Thyroid gland (tissue), 4 donors: ENCODE data around the gene CDK19. TPM values are rescaled to one million over a fixed set of nuclear protein-coding genes. Genes with fewer than 3 reads are reported as not detected.
A peak's percentile ranks its signal among the peaks of the same experiment; 100 is the strongest.

Experiments used
- DNase-seq, 2 donors: peaks; one replicate each; pipeline ENCODE4 v3.0.0-alpha.2; 2019
- H3K27ac ChIP-seq, 3 donors: fragments of 200-600 bp; sonication (generic); 1 replicate in 2 of 3; 2 replicates in 1 of 3; pipeline ENCODE4 v1.5.1; 2016 to 2019; ENCODE audit warnings: mild to moderate bottlenecking in 1 of 3, moderate library complexity in 1 of 3
- H3K27me3 ChIP-seq: fragments of 200-600 bp; sonication (generic); one replicate; pipeline ENCODE4 v1.5.1; 2019
- H3K36me3 ChIP-seq, 2 donors: fragments of 200-600 bp; sonication (generic); one replicate each; pipeline ENCODE4 v1.5.1; 2016 to 2019
- H3K4me1 ChIP-seq, 2 donors: fragments of 200-600 bp; sonication (generic); one replicate each; pipeline ENCODE4 v1.5.1; 2017 to 2019
- H3K4me3 ChIP-seq, 3 donors: fragments of 200-600 bp; sonication (generic); replicated peaks in 1 of 3; 1 replicate in 2 of 3; 2 replicates in 1 of 3; pipeline ENCODE4 v1.5.1; 2016; ENCODE audit warnings: mild to moderate bottlenecking in 1 of 3
- H3K9me3 ChIP-seq: fragments of 200-600 bp; sonication (generic); one replicate; pipeline ENCODE4 v1.5.1; 2017
- POLR2A ChIP-seq, 2 donors: fragments of 450-650 bp; IDR thresholded peaks; one replicate each; pipeline ENCODE4 v1.6.1; 2017; ENCODE audit warnings: antibody characterized with exemption in 2 of 2, mild to moderate bottlenecking in 2 of 2, moderate library complexity in 1 of 2
- WGBS, 2 donors: methylation state at CpG; one replicate each; pipeline ENCODE4 v1.1.5; 2017; 5-methylcytosine and 5-hydroxymethylcytosine counted together
- intact Hi-C: fragments of 100-400 bp; cut with DNase I; formaldehyde crosslinking; loops from one replicate; pipeline ENCODE4 v1.15.1; 2023
- total RNA-seq, 4 donors: library from RNA; depleted of rRNA; stranded (reverse); fragments of >200 nt; gene quantifications; one replicate each; pipeline ENCODE4 v1.2.3, GENCODE V29; 2016
- TF ChIP-seq, protein P1 (sequence below), 6 experiments: fragments of 200-600 bp in 3 of 6; fragments of 450-650 bp in 3 of 6; sonication (generic) in 3 of 6; IDR thresholded peaks; one replicate each; pipeline ENCODE4 v1.5.1; 2016 to 2019; ENCODE audit warnings: antibody characterized with exemption in 6 of 6, mild to moderate bottlenecking in 2 of 6, inconsistent platforms in 1 of 6, moderate library complexity in 1 of 6

CDK19 gene
- total RNA-seq, 4 donors from 2014 or later = 12.6 to 17.9 (median 13.3) TPM

DNA sequence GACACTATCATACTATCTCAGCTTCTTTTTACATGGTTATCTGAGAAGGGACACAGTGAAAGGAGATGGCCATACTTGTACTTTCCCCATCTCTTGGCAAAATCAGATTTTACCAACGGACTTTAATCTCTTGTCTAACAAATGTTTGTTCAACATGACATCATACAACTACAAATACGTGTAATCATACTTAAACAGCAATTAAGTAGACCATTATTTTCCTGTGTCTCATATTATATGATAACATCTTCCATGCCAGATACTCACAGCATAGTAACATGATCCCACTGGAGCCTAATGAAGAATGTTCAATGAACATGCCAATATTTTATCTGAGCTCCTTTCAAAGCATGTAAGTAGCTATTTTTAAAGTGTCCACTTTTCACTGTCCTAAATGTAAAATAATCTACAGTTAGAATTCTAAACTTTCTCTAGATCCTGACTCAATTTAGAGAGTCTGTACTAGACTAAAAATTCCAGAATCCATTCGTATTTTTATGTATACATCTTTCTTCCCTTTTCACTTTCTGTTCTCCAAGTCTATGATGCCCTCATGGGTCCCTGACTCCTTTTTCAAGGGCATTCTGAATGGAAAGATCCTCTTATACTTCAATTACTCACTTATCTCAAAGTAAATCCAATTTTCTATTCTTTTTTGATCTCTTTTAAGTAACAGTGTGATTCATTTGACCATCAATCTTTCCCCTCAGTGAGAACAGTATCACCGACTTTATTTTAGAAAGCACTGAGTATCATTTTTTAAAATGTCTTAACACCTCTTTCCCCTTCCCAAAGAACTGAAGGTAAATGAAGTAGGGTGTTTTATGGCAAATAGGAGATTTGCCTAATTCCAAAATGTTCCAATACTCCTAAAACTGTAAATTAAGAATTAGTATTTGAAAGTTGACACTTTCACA is 133.5 kb downstream of the CDK19 start:
- intact Hi-C loops = loop anchor here (5.0 kb wide), 2 partner anchors 196 to 266 kb away; no protein-coding TSS in a partner anchor
- H3K9me3 ChIP-seq = no peaks in the 10 kb centered on the region
- H3K27me3 ChIP-seq = no peaks in the 10 kb centered on the region
- no peak for DNase-seq
- TF ChIP-seq POLR2A (IDR thresholded peaks at IDR 0.05) = no peak
- TF ChIP-seq, protein P1, sequence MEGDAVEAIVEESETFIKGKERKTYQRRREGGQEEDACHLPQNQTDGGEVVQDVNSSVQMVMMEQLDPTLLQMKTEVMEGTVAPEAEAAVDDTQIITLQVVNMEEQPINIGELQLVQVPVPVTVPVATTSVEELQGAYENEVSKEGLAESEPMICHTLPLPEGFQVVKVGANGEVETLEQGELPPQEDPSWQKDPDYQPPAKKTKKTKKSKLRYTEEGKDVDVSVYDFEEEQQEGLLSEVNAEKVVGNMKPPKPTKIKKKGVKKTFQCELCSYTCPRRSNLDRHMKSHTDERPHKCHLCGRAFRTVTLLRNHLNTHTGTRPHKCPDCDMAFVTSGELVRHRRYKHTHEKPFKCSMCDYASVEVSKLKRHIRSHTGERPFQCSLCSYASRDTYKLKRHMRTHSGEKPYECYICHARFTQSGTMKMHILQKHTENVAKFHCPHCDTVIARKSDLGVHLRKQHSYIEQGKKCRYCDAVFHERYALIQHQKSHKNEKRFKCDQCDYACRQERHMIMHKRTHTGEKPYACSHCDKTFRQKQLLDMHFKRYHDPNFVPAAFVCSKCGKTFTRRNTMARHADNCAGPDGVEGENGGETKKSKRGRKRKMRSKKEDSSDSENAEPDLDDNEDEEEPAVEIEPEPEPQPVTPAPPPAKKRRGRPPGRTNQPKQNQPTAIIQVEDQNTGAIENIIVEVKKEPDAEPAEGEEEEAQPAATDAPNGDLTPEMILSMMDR (IDR thresholded peaks at IDR 0.05) = no peak
- H3K4me3 ChIP-seq = no peak overlapping the region
- no peaks in the 10 kb centered on the region for H3K36me3 ChIP-seq
- H3K4me1 ChIP-seq = peaks cover 0 to 6% of the 10 kb centered on the region in 2 donors
- no peak overlapping the region for H3K27ac ChIP-seq
- WGBS, 2 donors = 66 to 73% methylated on average over 4 of the region's 4 CpGs

DNA sequence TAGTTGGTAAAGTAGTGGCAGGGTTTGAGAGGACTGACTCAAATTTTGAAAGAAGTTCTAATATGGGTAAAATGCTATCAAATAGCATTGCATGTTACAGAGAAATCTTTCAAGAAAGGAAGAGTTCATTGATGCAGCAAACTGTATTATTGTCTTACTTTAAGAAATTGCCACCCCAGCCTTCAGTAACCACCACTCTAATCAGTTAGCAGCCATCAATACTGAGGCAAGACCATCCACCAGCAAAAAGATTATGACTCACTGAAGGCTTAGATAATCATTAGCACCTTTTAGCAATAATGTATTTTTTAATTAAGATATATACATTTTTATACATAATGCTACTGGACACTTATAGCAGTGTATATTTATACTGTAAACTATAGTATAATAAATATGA is 138.9 kb downstream of the CDK19 start:
- no peak overlapping the region for H3K4me3 ChIP-seq
- intact Hi-C loops = no loop called here
- no peaks in the 10 kb centered on the region for H3K4me1 ChIP-seq
- H3K36me3 ChIP-seq = no peaks in the 10 kb centered on the region
- DNase-seq = no peak
- no peak overlapping the region for H3K27ac ChIP-seq
- H3K27me3 ChIP-seq = no peaks in the 10 kb centered on the region
- no peaks in the 10 kb centered on the region for H3K9me3 ChIP-seq
- no peak for TF ChIP-seq POLR2A (IDR thresholded peaks at IDR 0.05)
- TF ChIP-seq, protein P1 (IDR thresholded peaks at IDR 0.05) = no peak

DNA sequence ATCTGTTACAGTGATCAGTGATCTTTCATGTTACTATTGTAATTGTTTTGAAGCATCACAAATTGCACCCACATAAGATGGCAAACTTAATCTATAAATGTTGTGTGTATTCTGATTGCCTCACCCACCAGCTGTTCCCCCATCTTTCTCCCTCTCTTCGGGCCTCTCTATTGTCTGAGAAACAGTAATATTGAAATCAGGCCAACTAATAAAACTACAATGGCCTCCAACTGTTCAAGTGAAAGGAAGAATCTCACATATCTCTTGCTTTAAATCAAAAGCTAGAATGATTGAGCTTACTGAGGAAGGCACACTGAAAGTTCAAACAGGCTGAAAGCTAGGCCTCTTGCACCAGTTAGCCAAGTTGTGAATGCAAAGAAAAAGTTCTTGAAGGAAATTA is 141.2 kb downstream of the CDK19 start:
- intact Hi-C loops = no loop called here
- TF ChIP-seq, protein P1 (IDR thresholded peaks at IDR 0.05) = no peak
- no peak for TF ChIP-seq POLR2A (IDR thresholded peaks at IDR 0.05)
- WGBS, 2 donors = 66 to 88% methylated on average over 1 of the region's 1 CpG
- no peaks in the 10 kb centered on the region for H3K4me1 ChIP-seq
- no peak for DNase-seq
- H3K4me3 ChIP-seq = no peak overlapping the region
- H3K36me3 ChIP-seq = no peaks in the 10 kb centered on the region
- H3K27me3 ChIP-seq = no peaks in the 10 kb centered on the region
- H3K27ac ChIP-seq = no peak overlapping the region
- H3K9me3 ChIP-seq = no peaks in the 10 kb centered on the region

DNA sequence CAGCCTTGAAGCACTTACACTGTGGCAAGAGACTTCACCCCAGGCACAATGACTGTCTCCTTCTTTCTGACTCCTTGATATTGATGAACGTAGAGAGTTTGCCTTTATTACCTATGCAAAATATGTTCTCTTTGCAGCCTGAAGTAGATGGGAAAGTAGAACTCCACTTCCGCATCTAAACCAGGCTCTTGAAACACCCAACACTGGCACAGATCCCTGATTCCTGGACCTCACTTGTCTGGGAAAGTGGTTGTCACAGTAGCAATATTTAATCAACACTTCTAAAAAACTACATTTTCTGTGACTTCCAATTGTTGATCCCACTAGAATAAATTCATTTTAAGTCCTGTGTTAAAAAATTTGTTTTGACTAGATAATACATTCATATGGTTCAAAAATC is 143.1 kb downstream of the CDK19 start:
- DNase-seq = peak; percentile 17 to 34
- H3K4me3 ChIP-seq = no peak overlapping the region
- TF ChIP-seq POLR2A (IDR thresholded peaks at IDR 0.05) = no peak
- TF ChIP-seq, protein P1 (IDR thresholded peaks at IDR 0.05) = no peak
- H3K4me1 ChIP-seq = no peaks in the 10 kb centered on the region
- 73 to 77% methylated on average over 2 of the region's 2 CpGs for WGBS, 2 donors
- no peaks in the 10 kb centered on the region for H3K27me3 ChIP-seq
- H3K36me3 ChIP-seq = no peaks in the 10 kb centered on the region
- H3K9me3 ChIP-seq = no peaks in the 10 kb centered on the region
- no peak overlapping the region for H3K27ac ChIP-seq
- intact Hi-C loops = no loop called here

DNA sequence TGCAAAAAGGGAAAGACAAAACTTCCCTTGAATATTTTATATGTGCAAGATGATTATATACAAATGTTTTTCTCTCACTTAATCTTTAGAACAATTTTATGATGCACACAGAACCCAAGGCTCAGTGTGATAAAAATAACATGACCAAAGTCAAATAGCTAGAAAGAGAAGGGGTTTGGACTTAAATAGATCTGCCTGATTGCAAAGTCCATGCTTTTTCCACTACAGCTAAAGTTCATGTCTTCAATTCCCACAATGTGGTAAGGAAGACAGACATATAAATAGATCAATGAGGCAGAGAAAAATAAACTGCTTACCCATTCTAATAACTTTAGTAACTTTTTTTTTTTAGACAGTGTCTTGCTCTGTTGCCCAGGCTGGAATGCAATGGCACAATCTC is 143.8 kb downstream of the CDK19 start:
- no peaks in the 10 kb centered on the region for H3K36me3 ChIP-seq
- H3K27ac ChIP-seq = no peak overlapping the region
- H3K27me3 ChIP-seq = no peaks in the 10 kb centered on the region
- no peaks in the 10 kb centered on the region for H3K9me3 ChIP-seq
- TF ChIP-seq, protein P1 (IDR thresholded peaks at IDR 0.05) = no peak
- TF ChIP-seq POLR2A (IDR thresholded peaks at IDR 0.05) = no peak
- DNase-seq = no peak
- intact Hi-C loops = no loop called here
- H3K4me1 ChIP-seq = no peaks in the 10 kb centered on the region
- H3K4me3 ChIP-seq = no peak overlapping the region
